ENCODE data around the gene KCNAB1.

- TF ChIP-seq CTCF (IDR thresholded peaks at IDR 0.05) (no peak), POLR2A (IDR thresholded peaks at IDR 0.05) (no peak)
These were observed 89.4 kb downstream of the KCNAB1 start for GRCh38 chr3:156209631-156210335.

All from lower leg skin (tissue), 3 donors.